Colonic mucosa (tissue), 4 donors: Measurements from ENCODE around the gene PSD4. TPM values are rescaled to one million over a fixed set of nuclear protein-coding genes. Genes with fewer than 3 reads are reported as not detected.

ENCODE experiments used
- DNase-seq: peaks from one replicate; pipeline ENCODE4 v3.0.0-alpha.2; 2020
- H3K27ac ChIP-seq: fragments of 200-600 bp; one replicate; pipeline ENCODE4 v1.8.0; 2021
- H3K27me3 ChIP-seq: fragments of 200-600 bp; one replicate; pipeline ENCODE4 v1.8.0; 2021
- H3K36me3 ChIP-seq: fragments of 200-600 bp; one replicate; pipeline ENCODE4 v1.8.0; 2021
- H3K4me1 ChIP-seq: fragments of 200-600 bp; one replicate; pipeline ENCODE4 v1.8.0; 2021; ENCODE audit warnings: mild to moderate bottlenecking
- H3K4me3 ChIP-seq: fragments of 200-600 bp; one replicate; pipeline ENCODE4 v1.8.0; 2021
- H3K9ac ChIP-seq, 2 donors: one replicate each; pipeline ENCODE4 v1.7.0; 2013; ENCODE audit warnings: control low read depth in 2 of 2, low read depth in 2 of 2, low read length in 2 of 2
- H3K9me3 ChIP-seq: fragments of 200-600 bp; one replicate; pipeline ENCODE4 v1.8.0; 2021
- intact Hi-C: fragments of 100-400 bp; cut with DNase I; formaldehyde crosslinking; loops from one replicate; pipeline ENCODE4 v1.14.1; 2022
- total RNA-seq, 2 donors: library from RNA; stranded (reverse); fragmentation: NEBNext Ultra II Directional in 1 of 2; extraction: Animal tissue kit (Norgen Biotek cat#: 25700) in 1 of 2; gene quantifications; one replicate each; pipeline ENCODE4 v1.2.1, GENCODE V29; 2021
- TF ChIP-seq, protein P1 (sequence below): fragments of 200-600 bp; IDR thresholded peaks from one replicate; pipeline ENCODE4 v1.8.0; 2022; ENCODE audit warnings: antibody characterized with exemption, mild to moderate bottlenecking
- donor health status: healthy.
- donor health status: DM: no; HTN: no; CAD: no.
- donor health status: DM: no; HTN: no; CAD: no.

Gene PSD4
- total RNA-seq, 2 donors from 2014 or later: 36.5 to 50.6 TPM

DNA sequence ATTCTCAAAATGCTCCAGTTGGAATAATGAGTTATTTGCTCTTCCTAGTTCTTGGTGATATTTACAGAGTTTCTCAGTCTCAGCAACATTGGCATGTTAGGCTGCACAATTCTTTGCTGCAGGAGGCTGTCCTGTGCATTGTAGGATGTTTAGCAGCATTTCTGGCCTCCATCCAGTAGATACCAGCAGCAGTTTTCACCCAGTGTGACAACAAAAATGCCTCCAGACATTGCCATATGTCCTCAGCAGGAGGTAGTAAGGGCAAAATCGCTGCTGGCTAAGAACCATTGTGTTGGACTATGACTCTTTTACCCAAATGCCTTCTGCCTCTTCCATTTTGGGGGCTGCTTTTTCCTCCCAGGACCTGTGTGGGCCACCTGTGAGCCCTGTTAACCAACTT, 54.6 kb downstream of the PSD4 start:
- intact Hi-C loops: no loop called here
- Histone ChIP-seq H3K36me3 (no peaks in the 10 kb centered on the region), H3K27me3 (no peaks in the 10 kb centered on the region), H3K9ac (no peak overlapping the region), H3K9me3 (no peaks in the 10 kb centered on the region), H3K27ac (no peak overlapping the region), H3K4me1 (no peaks in the 10 kb centered on the region), H3K4me3 (no peak overlapping the region)
- TF ChIP-seq, protein P1, sequence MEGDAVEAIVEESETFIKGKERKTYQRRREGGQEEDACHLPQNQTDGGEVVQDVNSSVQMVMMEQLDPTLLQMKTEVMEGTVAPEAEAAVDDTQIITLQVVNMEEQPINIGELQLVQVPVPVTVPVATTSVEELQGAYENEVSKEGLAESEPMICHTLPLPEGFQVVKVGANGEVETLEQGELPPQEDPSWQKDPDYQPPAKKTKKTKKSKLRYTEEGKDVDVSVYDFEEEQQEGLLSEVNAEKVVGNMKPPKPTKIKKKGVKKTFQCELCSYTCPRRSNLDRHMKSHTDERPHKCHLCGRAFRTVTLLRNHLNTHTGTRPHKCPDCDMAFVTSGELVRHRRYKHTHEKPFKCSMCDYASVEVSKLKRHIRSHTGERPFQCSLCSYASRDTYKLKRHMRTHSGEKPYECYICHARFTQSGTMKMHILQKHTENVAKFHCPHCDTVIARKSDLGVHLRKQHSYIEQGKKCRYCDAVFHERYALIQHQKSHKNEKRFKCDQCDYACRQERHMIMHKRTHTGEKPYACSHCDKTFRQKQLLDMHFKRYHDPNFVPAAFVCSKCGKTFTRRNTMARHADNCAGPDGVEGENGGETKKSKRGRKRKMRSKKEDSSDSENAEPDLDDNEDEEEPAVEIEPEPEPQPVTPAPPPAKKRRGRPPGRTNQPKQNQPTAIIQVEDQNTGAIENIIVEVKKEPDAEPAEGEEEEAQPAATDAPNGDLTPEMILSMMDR: no peak
- DNase-seq: no peak

DNA sequence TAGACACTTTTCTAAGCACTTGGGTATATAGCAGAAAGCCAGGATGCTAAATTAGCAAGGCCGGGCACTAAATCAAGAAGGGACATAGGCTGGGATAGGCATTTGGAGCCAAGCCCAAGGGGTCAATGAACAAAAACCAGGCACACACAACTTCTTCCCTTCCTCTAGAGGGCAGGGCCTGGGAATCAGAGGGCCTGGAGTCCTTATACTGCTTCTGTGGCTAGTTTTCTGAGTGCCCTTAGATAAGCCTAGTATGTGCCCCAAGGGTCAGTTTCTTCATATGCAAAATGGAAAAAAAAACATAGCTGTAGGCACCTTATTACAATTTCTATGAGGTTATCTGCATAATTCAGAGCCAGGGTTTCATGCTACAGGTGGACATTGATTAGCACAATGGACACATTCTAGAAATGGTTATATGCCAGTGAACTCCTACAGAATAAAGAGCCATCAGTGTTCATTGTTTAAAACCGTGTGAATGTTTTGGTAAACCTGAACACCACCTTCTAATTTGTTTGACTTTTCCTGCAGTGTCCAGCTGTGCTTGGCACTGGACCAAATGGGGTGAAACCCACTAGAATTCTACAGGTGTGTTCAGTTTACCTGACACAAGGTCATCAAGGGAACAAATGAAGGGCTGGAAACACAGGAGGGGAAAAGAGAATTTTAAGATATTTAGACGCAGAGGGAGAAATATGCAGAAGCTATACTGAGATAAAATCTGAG, 55.4 kb downstream of the PSD4 start:
- H3K4me1 ChIP-seq: no peaks in the 10 kb centered on the region
- intact Hi-C loops: no loop called here
- no peaks in the 10 kb centered on the region for H3K36me3 ChIP-seq
- TF ChIP-seq, protein P1: no peak
- no peak for DNase-seq
- H3K27ac ChIP-seq: no peak overlapping the region
- H3K9ac ChIP-seq: no peak overlapping the region
- H3K27me3 ChIP-seq: no peaks in the 10 kb centered on the region
- H3K4me3 ChIP-seq: no peak overlapping the region
- no peaks in the 10 kb centered on the region for H3K9me3 ChIP-seq

DNA sequence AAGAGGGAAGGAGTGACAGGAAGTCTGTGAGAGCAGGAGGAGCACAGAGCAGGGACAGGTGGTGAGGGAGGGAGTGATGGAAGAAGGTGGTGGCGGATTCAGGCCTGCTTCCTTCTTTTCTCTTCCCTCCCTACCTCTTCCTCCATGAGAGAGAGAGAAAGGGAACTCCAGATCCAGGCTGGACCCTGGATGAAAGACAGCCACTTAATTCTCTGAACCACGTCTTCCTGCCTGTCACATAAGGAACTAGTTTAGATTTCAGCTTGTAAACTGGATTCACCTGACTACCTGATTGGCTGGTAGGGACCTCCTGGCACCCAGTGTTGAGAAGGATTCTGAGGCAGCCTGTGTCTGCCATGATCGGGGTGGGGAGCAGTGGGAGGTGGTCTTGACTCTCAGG, 56.0 kb downstream of the PSD4 start:
- intact Hi-C loops: no loop called here
- DNase-seq: no peak
- Histone ChIP-seq H3K9ac (no peak overlapping the region), H3K4me3 (no peak overlapping the region), H3K9me3 (no peaks in the 10 kb centered on the region), H3K27ac (no peak overlapping the region), H3K27me3 (no peaks in the 10 kb centered on the region), H3K4me1 (no peaks in the 10 kb centered on the region), H3K36me3 (no peaks in the 10 kb centered on the region)
- TF ChIP-seq, protein P1: no peak

DNA sequence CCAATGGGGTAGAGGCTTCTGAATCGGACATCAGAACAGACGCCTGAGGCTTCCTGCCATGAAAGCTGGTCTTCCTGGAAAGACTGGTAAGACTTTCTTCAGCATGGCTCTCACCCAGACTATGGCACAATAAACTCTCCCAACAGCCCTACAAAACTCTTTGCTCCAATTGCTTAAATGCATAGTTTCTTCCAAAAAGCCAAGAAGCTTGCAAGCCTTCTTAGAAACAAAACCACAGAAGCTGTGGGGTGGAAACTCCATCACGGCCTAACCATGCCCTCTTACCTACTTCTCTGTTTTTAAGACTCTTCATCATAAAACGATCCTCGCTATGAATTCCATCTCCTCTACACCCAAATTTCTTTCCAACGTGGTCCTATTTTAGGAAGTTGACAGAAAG, 56.8 kb downstream of the PSD4 start:
- intact Hi-C loops: no loop called here
- no peak overlapping the region for H3K4me3 ChIP-seq
- DNase-seq: no peak
- no peaks in the 10 kb centered on the region for H3K9me3 ChIP-seq
- no peaks in the 10 kb centered on the region for H3K27me3 ChIP-seq
- TF ChIP-seq, protein P1: no peak
- H3K9ac ChIP-seq: no peak overlapping the region
- H3K27ac ChIP-seq: no peak overlapping the region
- no peaks in the 10 kb centered on the region for H3K36me3 ChIP-seq
- H3K4me1 ChIP-seq: no peaks in the 10 kb centered on the region

DNA sequence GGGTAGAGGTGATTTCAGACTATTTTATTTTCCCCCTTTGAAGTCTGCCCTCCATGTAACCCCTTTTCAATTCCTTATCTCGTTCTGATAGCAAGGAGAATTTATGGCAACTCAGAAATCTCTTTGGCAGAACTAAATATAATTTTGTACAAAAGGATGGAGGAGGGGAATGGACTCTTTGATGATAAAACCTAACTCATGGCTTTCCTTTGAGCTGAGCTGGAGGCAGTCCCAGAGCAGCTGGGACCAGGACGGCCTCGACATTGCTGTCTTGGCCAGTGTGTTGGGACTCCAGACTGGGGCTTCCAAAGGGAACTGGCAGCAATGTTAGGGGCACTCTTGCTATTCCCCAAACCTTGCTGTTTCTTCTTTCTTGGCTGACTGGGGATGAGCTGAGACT, 57.3 kb downstream of the PSD4 start:
- TF ChIP-seq, protein P1: no peak
- Histone ChIP-seq H3K36me3 (no peaks in the 10 kb centered on the region), H3K27ac (no peak overlapping the region), H3K9ac (no peak overlapping the region), H3K27me3 (no peaks in the 10 kb centered on the region), H3K4me3 (no peak overlapping the region), H3K4me1 (no peaks in the 10 kb centered on the region), H3K9me3 (no peaks in the 10 kb centered on the region)
- no peak for DNase-seq
- intact Hi-C loops: no loop called here
